ENCODE measurements around the gene CDH13. TPM values are rescaled to one million over a fixed set of nuclear protein-coding genes. Genes with fewer than 3 reads are reported as not detected.
A peak's percentile ranks its signal among the peaks of the same experiment; 100 is the strongest.

Gene CDH13
- total RNA-seq, 1 donor, result 102 TPM

GRCh38 chr16:83356986-83357385, 730.2 kb downstream of the CDH13 start:
- Histone ChIP-seq H3K27ac (ENCODE audit: low read depth, low read length) (no peak overlapping the region), H3K36me3 (ENCODE audit: insufficient read depth, low read length) (no peaks in the 10 kb centered on the region), H4K20me1 (ENCODE audit: insufficient read depth, low read length) (no peaks in the 10 kb centered on the region), H3K27me3 (ENCODE audit: insufficient read depth, low read length) (no peaks in the 10 kb centered on the region), H3K79me2 (ENCODE audit: insufficient read depth, low read length) (no peaks in the 10 kb centered on the region), H2AFZ (ENCODE audit: low read length) (no peak overlapping the region), H3K4me3 (ENCODE audit: insufficient read depth, low read length) (no peak overlapping the region), H3K4me2 (ENCODE audit: insufficient read depth, low read length) (no peak overlapping the region), H3K9me3 (ENCODE audit: low read depth, low read length) (no peaks in the 10 kb centered on the region), H3K4me1 (ENCODE audit: insufficient read depth, low read length) (no peaks in the 10 kb centered on the region)
- no peak for TF ChIP-seq CTCF (IDR thresholded peaks at IDR 0.05; ENCODE audit: extremely low read depth, low read depth, low read length)
- no peak for DNase-seq (ENCODE audit: insufficient read length, low spot score, missing footprints)

GRCh38 chr16:83363521-83363920, 736.8 kb downstream of the CDH13 start:
- no peaks in the 10 kb centered on the region for H3K36me3 ChIP-seq (ENCODE audit: insufficient read depth, low read length)
- peak overlapping the region; percentile 27 for H2AFZ ChIP-seq (ENCODE audit: low read length)
- H3K27me3 ChIP-seq (ENCODE audit: insufficient read depth, low read length), result no peaks in the 10 kb centered on the region
- no peaks in the 10 kb centered on the region for H3K4me1 ChIP-seq (ENCODE audit: insufficient read depth, low read length)
- H3K4me2 ChIP-seq (ENCODE audit: insufficient read depth, low read length), result peak overlapping the region; percentile 42
- no peaks in the 10 kb centered on the region for H3K9me3 ChIP-seq (ENCODE audit: low read depth, low read length)
- no peak for TF ChIP-seq CTCF (IDR thresholded peaks at IDR 0.05; ENCODE audit: extremely low read depth, low read depth, low read length)
- no peaks in the 10 kb centered on the region for H4K20me1 ChIP-seq (ENCODE audit: insufficient read depth, low read length)
- peak overlapping the region; percentile 9 for H3K4me3 ChIP-seq (ENCODE audit: insufficient read depth, low read length)
- H3K27ac ChIP-seq (ENCODE audit: low read depth, low read length), result no peak overlapping the region
- DNase-seq (ENCODE audit: insufficient read length, low spot score, missing footprints), result peak; percentile 44
- H3K79me2 ChIP-seq (ENCODE audit: insufficient read depth, low read length), result no peaks in the 10 kb centered on the region

- no peaks in the 10 kb centered on the region for H3K36me3 ChIP-seq (ENCODE audit: insufficient read depth, low read length)
- DNase-seq (ENCODE audit: insufficient read length, low spot score, missing footprints), result peak; percentile 47
- H3K4me3 ChIP-seq (ENCODE audit: insufficient read depth, low read length), result no peak overlapping the region
- H2AFZ ChIP-seq (ENCODE audit: low read length), result no peak overlapping the region
- H3K9me3 ChIP-seq (ENCODE audit: low read depth, low read length), result no peaks in the 10 kb centered on the region
- H3K79me2 ChIP-seq (ENCODE audit: insufficient read depth, low read length), result no peaks in the 10 kb centered on the region
- H4K20me1 ChIP-seq (ENCODE audit: insufficient read depth, low read length), result no peaks in the 10 kb centered on the region
- H3K27me3 ChIP-seq (ENCODE audit: insufficient read depth, low read length), result no peaks in the 10 kb centered on the region
- no peak overlapping the region for H3K27ac ChIP-seq (ENCODE audit: low read depth, low read length)
- no peaks in the 10 kb centered on the region for H3K4me1 ChIP-seq (ENCODE audit: insufficient read depth, low read length)
- H3K4me2 ChIP-seq (ENCODE audit: insufficient read depth, low read length), result no peak overlapping the region
- no peak for TF ChIP-seq CTCF (IDR thresholded peaks at IDR 0.05; ENCODE audit: extremely low read depth, low read depth, low read length)
Observed at GRCh38 chr16:83365166-83365565, 738.4 kb downstream of the CDH13 start.

- H3K79me2 ChIP-seq (ENCODE audit: insufficient read depth, low read length), result no peaks in the 10 kb centered on the region
- H4K20me1 ChIP-seq (ENCODE audit: insufficient read depth, low read length), result no peaks in the 10 kb centered on the region
- H3K4me2 ChIP-seq (ENCODE audit: insufficient read depth, low read length), result no peak overlapping the region
- no peak overlapping the region for H2AFZ ChIP-seq (ENCODE audit: low read length)
- no peak for TF ChIP-seq CTCF (IDR thresholded peaks at IDR 0.05; ENCODE audit: extremely low read depth, low read depth, low read length)
- H3K27me3 ChIP-seq (ENCODE audit: insufficient read depth, low read length), result no peaks in the 10 kb centered on the region
- no peaks in the 10 kb centered on the region for H3K9me3 ChIP-seq (ENCODE audit: low read depth, low read length)
- H3K36me3 ChIP-seq (ENCODE audit: insufficient read depth, low read length), result no peaks in the 10 kb centered on the region
- H3K27ac ChIP-seq (ENCODE audit: low read depth, low read length), result no peak overlapping the region
- no peak for DNase-seq (ENCODE audit: insufficient read length, low spot score, missing footprints)
- H3K4me1 ChIP-seq (ENCODE audit: insufficient read depth, low read length), result no peaks in the 10 kb centered on the region
- H3K4me3 ChIP-seq (ENCODE audit: insufficient read depth, low read length), result no peak overlapping the region
Observed at GRCh38 chr16:83366228-83366627, 739.5 kb downstream of the CDH13 start.
